ENCODE data around the gene CASK.

The CASK gene

GRCh38 chrX:41837270-41837944, 85.9 kb downstream of the CASK start:
- FAIRE-seq (no peak), DNase-seq (ENCODE audit: insufficient read length, low spot score) (no peak)

GRCh38 chrX:41828826-41829225, 94.5 kb downstream of the CASK start:
- FAIRE-seq (no peak), DNase-seq (ENCODE audit: insufficient read length, low spot score) (no peak)

GRCh38 chrX:41827886-41828285, 95.5 kb downstream of the CASK start:
- DNase-seq (ENCODE audit: insufficient read length, low spot score), result peak; percentile 29
- peak; percentile 86 for FAIRE-seq

- FAIRE-seq, result no peak
- no peak for DNase-seq (ENCODE audit: insufficient read length, low spot score)
These were observed 97.6 kb downstream of the CASK start for GRCh38 chrX:41825796-41826195.

- peak; percentile 81 for FAIRE-seq
- peak; percentile 29 for DNase-seq (ENCODE audit: insufficient read length, low spot score)
These were observed 98.8 kb downstream of the CASK start for GRCh38 chrX:41824551-41824950.

GRCh38 chrX:41823402-41823801, 100.0 kb downstream of the CASK start:
- DNase-seq (ENCODE audit: insufficient read length, low spot score) (no peak), FAIRE-seq (no peak)

- no peak for FAIRE-seq
These were observed 100.5 kb downstream of the CASK start for GRCh38 chrX:41822892-41823291.

GRCh38 chrX:41808047-41808446, 115.3 kb downstream of the CASK start:
- FAIRE-seq, result no peak
- DNase-seq (ENCODE audit: insufficient read length, low spot score), result no peak

More at GRCh38 chrX:41822892-41823291, 100.5 kb downstream of the CASK start:
- no peak for DNase-seq (ENCODE audit: insufficient read length, low spot score)

GRCh38 chrX:41802958-41803357, 120.4 kb downstream of the CASK start:
- FAIRE-seq, result no peak
- no peak for DNase-seq (ENCODE audit: insufficient read length, low spot score)

- DNase-seq (ENCODE audit: insufficient read length, low spot score) (no peak), FAIRE-seq (no peak)
These were observed 123.7 kb downstream of the CASK start for GRCh38 chrX:41799661-41800060.

GRCh38 chrX:41796577-41796976, 126.8 kb downstream of the CASK start:
- FAIRE-seq (no peak), DNase-seq (ENCODE audit: insufficient read length, low spot score) (no peak)

- DNase-seq (ENCODE audit: insufficient read length, low spot score) (no peak), FAIRE-seq (no peak)
These were observed 127.3 kb downstream of the CASK start for GRCh38 chrX:41796046-41796445.

GRCh38 chrX:41789374-41789773, 134.0 kb downstream of the CASK start:
- FAIRE-seq, result no peak
- no peak for DNase-seq (ENCODE audit: insufficient read length, low spot score)

GRCh38 chrX:41785685-41786084, 137.7 kb downstream of the CASK start:
- DNase-seq (ENCODE audit: insufficient read length, low spot score) (peak; percentile 23), FAIRE-seq (peak; percentile 86)

- DNase-seq (ENCODE audit: insufficient read length, low spot score) (peak; percentile 13), FAIRE-seq (peak; percentile 85)
These were observed 141.9 kb downstream of the CASK start for GRCh38 chrX:41781500-41781899.

GRCh38 chrX:41779941-41780340, 143.4 kb downstream of the CASK start:
- peak; percentile 67 for FAIRE-seq
- no peak for DNase-seq (ENCODE audit: insufficient read length, low spot score)

- FAIRE-seq, result peak; percentile 70
- DNase-seq (ENCODE audit: insufficient read length, low spot score), result peak; percentile 36
These were observed 144.3 kb downstream of the CASK start for GRCh38 chrX:41779030-41779564.

- FAIRE-seq, result no peak
- no peak for DNase-seq (ENCODE audit: insufficient read length, low spot score)
These were observed 161.7 kb downstream of the CASK start for GRCh38 chrX:41761702-41762101.

- no peak for FAIRE-seq
- DNase-seq (ENCODE audit: insufficient read length, low spot score), result no peak
These were observed 162.2 kb downstream of the CASK start for GRCh38 chrX:41761169-41761568.

- DNase-seq (ENCODE audit: insufficient read length, low spot score), result peak; percentile 2
- FAIRE-seq, result no peak
These were observed 163.5 kb downstream of the CASK start for GRCh38 chrX:41759817-41760216.

- DNase-seq (ENCODE audit: insufficient read length, low spot score), result no peak
- no peak for FAIRE-seq
These were observed 165.0 kb downstream of the CASK start for GRCh38 chrX:41758401-41758800.

- FAIRE-seq, result no peak
These were observed 172.6 kb downstream of the CASK start for GRCh38 chrX:41750716-41751115.

GRCh38 chrX:41739871-41740270, 183.5 kb downstream of the CASK start:
- DNase-seq (ENCODE audit: insufficient read length, low spot score) (no peak), FAIRE-seq (no peak)

More at GRCh38 chrX:41750716-41751115, 172.6 kb downstream of the CASK start:
- no peak for DNase-seq (ENCODE audit: insufficient read length, low spot score)

Measured in HTR-8/SVneo (cell line).